Ishikawa (cell line): Measurements from ENCODE around the gene OR56A1.

Experiments used
- CEBPB ChIP-seq: IDR thresholded peaks from 2 replicates; pipeline ENCODE4 v1.6.1; 2012
- CREB1 ChIP-seq: IDR thresholded peaks from 2 replicates; pipeline ENCODE4 v1.6.1; 2012; ENCODE audit warnings: low read depth
- EGR1 ChIP-seq: IDR thresholded peaks from 2 replicates; pipeline ENCODE4 v1.6.1; 2012
- EP300 ChIP-seq: IDR thresholded peaks from 2 replicates; pipeline ENCODE4 v1.6.1; 2012; ENCODE audit warnings: borderline replicate concordance
- FOXM1 ChIP-seq: IDR thresholded peaks from 2 replicates; pipeline ENCODE4 v1.6.1; 2012; ENCODE audit warnings: low read depth, borderline replicate concordance
- NFIC ChIP-seq: IDR thresholded peaks from 2 replicates; pipeline ENCODE4 v1.6.1; 2012
- RAD21 ChIP-seq: IDR thresholded peaks from 2 replicates; pipeline ENCODE4 v1.6.1; 2012; ENCODE audit warnings: low read depth
- TAF1 ChIP-seq: IDR thresholded peaks from 2 replicates; pipeline ENCODE4 v1.6.1; 2012; ENCODE audit warnings: low read depth, mild to moderate bottlenecking
- TCF12 ChIP-seq: IDR thresholded peaks from 2 replicates; pipeline ENCODE4 v1.6.1; 2012; ENCODE audit warnings: low read depth
- TEAD4 ChIP-seq: IDR thresholded peaks from 2 replicates; pipeline ENCODE4 v1.6.1; 2012
- YY1 ChIP-seq: IDR thresholded peaks from 2 replicates; pipeline ENCODE4 v1.6.1; 2012; ENCODE audit warnings: low read depth
- ZBTB7A ChIP-seq: IDR thresholded peaks from 2 replicates; pipeline ENCODE4 v1.6.1; 2012; ENCODE audit warnings: low read depth
- TF ChIP-seq, protein P1 (sequence below): IDR thresholded peaks from 2 replicates; pipeline ENCODE4 v1.6.1; 2012
- TF ChIP-seq, protein P2 (sequence below): IDR thresholded peaks from 2 replicates; pipeline ENCODE4 v1.6.1; 2012; ENCODE audit warnings: low read depth, mild to moderate bottlenecking
- TF ChIP-seq, protein P3 (sequence below): IDR thresholded peaks from 2 replicates; pipeline ENCODE4 v1.6.1; 2012

The OR56A1 gene, protein sequence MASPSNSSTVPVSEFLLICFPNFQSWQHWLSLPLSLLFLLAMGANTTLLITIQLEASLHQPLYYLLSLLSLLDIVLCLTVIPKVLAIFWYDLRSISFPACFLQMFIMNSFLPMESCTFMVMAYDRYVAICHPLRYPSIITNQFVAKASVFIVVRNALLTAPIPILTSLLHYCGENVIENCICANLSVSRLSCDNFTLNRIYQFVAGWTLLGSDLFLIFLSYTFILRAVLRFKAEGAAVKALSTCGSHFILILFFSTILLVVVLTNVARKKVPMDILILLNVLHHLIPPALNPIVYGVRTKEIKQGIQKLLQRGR

DNA sequence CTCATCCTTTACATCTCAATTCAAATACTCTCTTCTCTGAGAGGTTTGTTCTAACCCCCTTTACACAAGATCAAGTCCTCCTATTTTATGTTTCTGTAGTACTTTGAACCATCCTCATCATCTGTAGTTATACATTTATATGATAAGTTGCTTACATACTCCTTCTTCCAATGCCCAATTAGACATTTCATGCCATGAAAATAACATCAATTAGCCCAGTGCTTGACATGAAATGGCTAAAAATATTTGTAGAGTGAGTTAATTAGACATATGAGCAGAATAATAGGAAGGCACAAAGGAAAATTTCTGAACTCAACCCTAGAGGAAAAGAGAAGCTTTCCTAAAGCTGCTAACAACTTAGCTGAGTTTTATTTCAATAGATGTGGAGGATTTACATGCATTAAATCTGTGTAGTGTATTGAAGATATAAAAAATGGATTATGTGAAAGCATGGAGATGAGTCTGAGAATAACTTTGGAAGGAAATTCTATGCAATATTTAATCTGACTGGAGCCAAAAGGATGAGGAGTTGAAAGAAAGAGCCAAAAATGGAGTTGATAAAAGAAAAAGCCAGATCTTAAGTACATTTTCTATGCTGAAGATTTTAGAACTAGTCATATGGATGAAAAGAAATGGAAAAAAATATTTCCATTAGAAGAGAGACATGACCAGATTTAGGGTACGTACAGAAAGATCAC lies at the start of gene OR56A1:
Gene OR56A1, minus strand, starts transcription at position 51 of the 698 bp plus-strand sequence. CDS start 3,066 bp downstream, outside the sequence.
- TF ChIP-seq EGR1 = no peak
- TF ChIP-seq, protein P1, sequence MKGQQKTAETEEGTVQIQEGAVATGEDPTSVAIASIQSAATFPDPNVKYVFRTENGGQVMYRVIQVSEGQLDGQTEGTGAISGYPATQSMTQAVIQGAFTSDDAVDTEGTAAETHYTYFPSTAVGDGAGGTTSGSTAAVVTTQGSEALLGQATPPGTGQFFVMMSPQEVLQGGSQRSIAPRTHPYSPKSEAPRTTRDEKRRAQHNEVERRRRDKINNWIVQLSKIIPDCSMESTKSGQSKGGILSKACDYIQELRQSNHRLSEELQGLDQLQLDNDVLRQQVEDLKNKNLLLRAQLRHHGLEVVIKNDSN = no peak
- no peak for TF ChIP-seq YY1
- TF ChIP-seq NFIC = no peak
- TF ChIP-seq CEBPB = no peak
- TF ChIP-seq FOXM1 = no peak
- TF ChIP-seq CREB1 = no peak
- TF ChIP-seq TAF1 = no peak
- no peak for TF ChIP-seq RAD21
- no peak for TF ChIP-seq EP300
- no peak for TF ChIP-seq TEAD4
- no peak for TF ChIP-seq ZBTB7A
- TF ChIP-seq, protein P2, sequence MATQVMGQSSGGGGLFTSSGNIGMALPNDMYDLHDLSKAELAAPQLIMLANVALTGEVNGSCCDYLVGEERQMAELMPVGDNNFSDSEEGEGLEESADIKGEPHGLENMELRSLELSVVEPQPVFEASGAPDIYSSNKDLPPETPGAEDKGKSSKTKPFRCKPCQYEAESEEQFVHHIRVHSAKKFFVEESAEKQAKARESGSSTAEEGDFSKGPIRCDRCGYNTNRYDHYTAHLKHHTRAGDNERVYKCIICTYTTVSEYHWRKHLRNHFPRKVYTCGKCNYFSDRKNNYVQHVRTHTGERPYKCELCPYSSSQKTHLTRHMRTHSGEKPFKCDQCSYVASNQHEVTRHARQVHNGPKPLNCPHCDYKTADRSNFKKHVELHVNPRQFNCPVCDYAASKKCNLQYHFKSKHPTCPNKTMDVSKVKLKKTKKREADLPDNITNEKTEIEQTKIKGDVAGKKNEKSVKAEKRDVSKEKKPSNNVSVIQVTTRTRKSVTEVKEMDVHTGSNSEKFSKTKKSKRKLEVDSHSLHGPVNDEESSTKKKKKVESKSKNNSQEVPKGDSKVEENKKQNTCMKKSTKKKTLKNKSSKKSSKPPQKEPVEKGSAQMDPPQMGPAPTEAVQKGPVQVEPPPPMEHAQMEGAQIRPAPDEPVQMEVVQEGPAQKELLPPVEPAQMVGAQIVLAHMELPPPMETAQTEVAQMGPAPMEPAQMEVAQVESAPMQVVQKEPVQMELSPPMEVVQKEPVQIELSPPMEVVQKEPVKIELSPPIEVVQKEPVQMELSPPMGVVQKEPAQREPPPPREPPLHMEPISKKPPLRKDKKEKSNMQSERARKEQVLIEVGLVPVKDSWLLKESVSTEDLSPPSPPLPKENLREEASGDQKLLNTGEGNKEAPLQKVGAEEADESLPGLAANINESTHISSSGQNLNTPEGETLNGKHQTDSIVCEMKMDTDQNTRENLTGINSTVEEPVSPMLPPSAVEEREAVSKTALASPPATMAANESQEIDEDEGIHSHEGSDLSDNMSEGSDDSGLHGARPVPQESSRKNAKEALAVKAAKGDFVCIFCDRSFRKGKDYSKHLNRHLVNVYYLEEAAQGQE = no peak
- no peak for TF ChIP-seq TCF12
- TF ChIP-seq, protein P3, sequence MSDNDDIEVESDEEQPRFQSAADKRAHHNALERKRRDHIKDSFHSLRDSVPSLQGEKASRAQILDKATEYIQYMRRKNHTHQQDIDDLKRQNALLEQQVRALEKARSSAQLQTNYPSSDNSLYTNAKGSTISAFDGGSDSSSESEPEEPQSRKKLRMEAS = no peak

DNA sequence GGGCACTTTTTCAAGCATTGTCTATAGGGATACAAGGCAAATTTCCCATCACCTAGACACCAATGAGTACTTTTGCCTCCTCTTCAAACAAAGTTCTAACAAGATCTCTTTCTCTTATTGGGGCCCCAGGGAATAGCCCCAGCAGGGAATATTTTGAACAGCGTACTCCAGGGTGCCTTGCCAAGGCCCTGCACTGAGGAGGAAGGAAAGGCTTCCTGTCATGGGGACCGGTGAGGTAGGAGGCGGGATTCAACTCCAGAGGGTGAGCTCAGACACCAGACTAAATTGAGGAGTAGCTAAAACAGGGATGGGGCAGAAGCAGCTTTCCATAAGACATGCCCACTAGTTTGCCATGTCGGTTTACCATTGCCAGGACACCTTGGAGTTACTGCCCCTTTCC lies 48.9 kb upstream of the OR56A1 start:
- no peak for TF ChIP-seq EGR1
- TF ChIP-seq CREB1 = no peak
- TF ChIP-seq, protein P3 = no peak
- no peak for TF ChIP-seq ZBTB7A
- TF ChIP-seq, protein P2 = no peak
- TF ChIP-seq YY1 = no peak
- no peak for TF ChIP-seq RAD21
- no peak for TF ChIP-seq FOXM1
- TF ChIP-seq, protein P1 = no peak
- no peak for TF ChIP-seq TAF1
- no peak for TF ChIP-seq EP300
- no peak for TF ChIP-seq TCF12
- no peak for TF ChIP-seq CEBPB
- TF ChIP-seq TEAD4 = no peak
- no peak for TF ChIP-seq NFIC

DNA sequence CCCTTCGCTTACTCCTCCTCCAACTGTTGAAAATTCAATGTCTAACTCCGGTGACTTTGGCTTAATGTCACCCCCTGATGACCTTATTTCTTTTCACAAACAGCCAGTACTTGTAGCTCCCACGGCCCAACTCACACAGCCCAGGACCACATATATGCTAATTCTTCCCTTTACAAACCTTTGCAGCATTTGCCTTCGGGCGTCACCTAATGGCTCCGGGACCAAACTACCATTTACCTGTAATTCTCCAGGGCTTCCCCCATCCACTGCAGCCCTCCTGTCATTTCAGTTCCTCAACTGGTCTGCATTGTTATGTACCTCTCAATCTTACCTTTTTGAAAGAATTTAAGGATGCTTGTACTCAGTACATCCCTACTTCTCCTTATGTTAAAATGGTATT lies 47.2 kb upstream of the OR56A1 start:
- TF ChIP-seq, protein P3 = no peak
- TF ChIP-seq TAF1 = no peak
- no peak for TF ChIP-seq TCF12
- TF ChIP-seq, protein P2 = no peak
- TF ChIP-seq, protein P1 = no peak
- no peak for TF ChIP-seq YY1
- no peak for TF ChIP-seq CREB1
- no peak for TF ChIP-seq FOXM1
- TF ChIP-seq EP300 = no peak
- TF ChIP-seq TEAD4 = no peak
- TF ChIP-seq EGR1 = no peak
- TF ChIP-seq ZBTB7A = no peak
- no peak for TF ChIP-seq RAD21
- TF ChIP-seq CEBPB = no peak
- TF ChIP-seq NFIC = no peak
